Choroid plexus epithelial cell (primary cell): ENCODE data around the gene RNF130.

Experiments
- DNase-seq: peaks from one replicate; pipeline ENCODE4 v3.0.0-alpha.2; 2010; ENCODE audit warnings: low read depth
- H3K4me3 ChIP-seq: 2 replicates; pipeline ENCODE4 v1.5.1; 2011; ENCODE audit warnings: low read depth, mild to moderate bottlenecking, control low read depth, low read length, moderate library complexity
- CTCF ChIP-seq: conservative IDR thresholded peaks from 2 replicates; pipeline ENCODE4 v1.5.1; 2011; ENCODE audit warnings: low read depth, mild to moderate bottlenecking, control low read depth, inconsistent platforms, low read length, moderate library complexity

RNF130 gene

GRCh38 chr5:180013678-180014077 lies 57.9 kb downstream of the RNF130 start:
- H3K4me3 ChIP-seq, result no peak overlapping the region
- no peak for TF ChIP-seq CTCF
- DNase-seq, result no peak

- no peak for DNase-seq
- H3K4me3 ChIP-seq, result no peak overlapping the region
- TF ChIP-seq CTCF, result no peak
Observed at GRCh38 chr5:180012316-180012715, 59.2 kb downstream of the RNF130 start.

GRCh38 chr5:180010636-180011035 lies 60.9 kb downstream of the RNF130 start:
- TF ChIP-seq CTCF, result no peak
- DNase-seq, result no peak
- no peak overlapping the region for H3K4me3 ChIP-seq

GRCh38 chr5:180009581-180009980 lies 62.0 kb downstream of the RNF130 start:
- no peak overlapping the region for H3K4me3 ChIP-seq
- no peak for DNase-seq
- TF ChIP-seq CTCF, result no peak

GRCh38 chr5:180008433-180008832 lies 63.1 kb downstream of the RNF130 start:
- DNase-seq, result no peak
- no peak for TF ChIP-seq CTCF
- H3K4me3 ChIP-seq, result no peak overlapping the region

GRCh38 chr5:180007582-180007981 lies 64.0 kb downstream of the RNF130 start:
- TF ChIP-seq CTCF, result no peak
- H3K4me3 ChIP-seq, result no peak overlapping the region
- peak; percentile 10 for DNase-seq

GRCh38 chr5:180006141-180006540 lies 65.4 kb downstream of the RNF130 start:
- no peak for TF ChIP-seq CTCF
- H3K4me3 ChIP-seq, result no peak overlapping the region
- peak; percentile 46 for DNase-seq
